Stimulated activated CD4-positive, alpha-beta T cell treated with anti-CD3 and anti-CD28 coated beads, Interleukin-1b, Interleukin-23, amount 100 ng/mL, for 1 hour (primary cell): ENCODE data around the gene PIK3R5.

Experiments used
- DNase-seq, 2 donors: peaks; one replicate each; pipeline ENCODE4 v3.0.0-alpha.2; 2020; ENCODE audit warnings: low read depth in 2 of 2

The PIK3R5 gene

GRCh38 chr17:8879410-8879809, 86.1 kb downstream of the PIK3R5 start:
- DNase-seq = no peak

GRCh38 chr17:8877984-8878383, 87.5 kb downstream of the PIK3R5 start:
- DNase-seq = no peak

- no peak for DNase-seq
Measured at GRCh38 chr17:8875957-8876356, 89.5 kb downstream of the PIK3R5 start.

- DNase-seq = no peak
Measured at GRCh38 chr17:8875436-8875835, 90.1 kb downstream of the PIK3R5 start.

- no peak for DNase-seq
Measured at GRCh38 chr17:8873801-8874715, 91.4 kb downstream of the PIK3R5 start.

- DNase-seq = no peak
Measured at GRCh38 chr17:8872705-8873435, 92.6 kb downstream of the PIK3R5 start.

GRCh38 chr17:8872036-8872704, 93.3 kb downstream of the PIK3R5 start:
- DNase-seq = no peak

GRCh38 chr17:8871081-8871581, 94.4 kb downstream of the PIK3R5 start:
- no peak for DNase-seq

- DNase-seq = no peak
Measured at GRCh38 chr17:8870406-8871040, 95.0 kb downstream of the PIK3R5 start.

GRCh38 chr17:8869114-8869815, 96.2 kb downstream of the PIK3R5 start:
- no peak for DNase-seq

GRCh38 chr17:8868529-8868951, 97.0 kb downstream of the PIK3R5 start:
- no peak for DNase-seq

GRCh38 chr17:8868092-8868491, 97.4 kb downstream of the PIK3R5 start:
- DNase-seq = no peak

GRCh38 chr17:8867361-8867981, 98.0 kb downstream of the PIK3R5 start, which contains the start of gene PIK3R6:
TSS of gene PIK3R6 (minus strand) at chr17:8867674. CDS start at chr17:8849794, 17,880 bp downstream.
- no peak for DNase-seq

GRCh38 chr17:8865811-8866210, 99.7 kb downstream of the PIK3R5 start:
- DNase-seq = no peak

- no peak for DNase-seq
Measured at GRCh38 chr17:8865385-8865784, 100.1 kb downstream of the PIK3R5 start.

- no peak for DNase-seq
Measured at GRCh38 chr17:8862213-8863056, 103.1 kb downstream of the PIK3R5 start.

GRCh38 chr17:8861495-8862181, 103.9 kb downstream of the PIK3R5 start:
- no peak for DNase-seq

GRCh38 chr17:8859804-8860430, 105.6 kb downstream of the PIK3R5 start:
- DNase-seq = no peak
